HL-60 (cell line): Measurements from ENCODE around the gene PDK1.
"Not testable (repeated sequence)": the region's sequence is repeated elsewhere in the genome, so short reads cannot be mapped to it uniquely, and the experiment has no call there.

Experiments used
- DNase-seq, 2 experiments: peaks; one replicate each; pipeline ENCODE4 v3.0.0-alpha.2; 2010 to 2020; ENCODE audit warnings: low read depth in 1 of 2, low spot score in 1 of 2
- H3K27ac ChIP-seq: fragments of 250-450 bp; sonication (Bioruptor Pico); replicated peaks from 2 replicates; pipeline ENCODE4 v1.5.1; 2020; ENCODE audit warnings: mild to moderate bottlenecking, moderate library complexity
- H3K27me3 ChIP-seq: fragments of 250-450 bp; sonication (Bioruptor Pico); 2 replicates; pipeline ENCODE4 v1.5.1; 2021; ENCODE audit warnings: mild to moderate bottlenecking, moderate library complexity; ENCODE audit not compliant: insufficient read depth, poor library complexity, severe bottlenecking
- H3K4me3 ChIP-seq: replicated peaks from 2 replicates; pipeline ENCODE4 v1.5.1; 2011; ENCODE audit warnings: mild to moderate bottlenecking, control low read depth, low read length; ENCODE audit not compliant: insufficient read depth
- CTCF ChIP-seq: IDR thresholded peaks from one replicate; pipeline ENCODE4 v1.5.1; 2011; ENCODE audit warnings: low read length, control low read depth, inconsistent platforms; ENCODE audit not compliant: insufficient read depth
- GABPA ChIP-seq: IDR thresholded peaks from 2 replicates; pipeline ENCODE4 v1.6.1; 2012; ENCODE audit warnings: low read depth
- POLR2AphosphoS5 ChIP-seq: IDR thresholded peaks from 2 replicates; pipeline ENCODE4 v1.6.1; 2012; ENCODE audit warnings: low read depth
- REST ChIP-seq: IDR thresholded peaks from 2 replicates; pipeline ENCODE4 v1.6.1; 2012; ENCODE audit warnings: low read depth; ENCODE audit not compliant: insufficient replicate concordance
- SPI1 ChIP-seq: IDR thresholded peaks from 2 replicates; pipeline ENCODE4 v1.6.1; 2012; ENCODE audit warnings: low read depth, mild to moderate bottlenecking, borderline replicate concordance

The PDK1 gene

GRCh38 chr2:172525601-172526000 lies 30.3 kb upstream of the PDK1 start:
- no peak overlapping the region for H3K27ac ChIP-seq
- no peak for DNase-seq
- H3K4me3 ChIP-seq: no peak overlapping the region
- H3K27me3 ChIP-seq: no peaks in the 10 kb centered on the region
- no peak for TF ChIP-seq CTCF
- no peak for TF ChIP-seq SPI1
- no peak for TF ChIP-seq GABPA
- TF ChIP-seq POLR2AphosphoS5: no peak
- no peak for TF ChIP-seq REST

GRCh38 chr2:172531309-172531708 lies 24.6 kb upstream of the PDK1 start:
- TF ChIP-seq GABPA (no peak), SPI1 (no peak), POLR2AphosphoS5 (no peak), REST (no peak), CTCF (no peak)
- H3K4me3 ChIP-seq: no peak overlapping the region
- no peak for DNase-seq
- no peaks in the 10 kb centered on the region for H3K27me3 ChIP-seq
- no peak overlapping the region for H3K27ac ChIP-seq

- not testable (repeated sequence) for H3K27me3 ChIP-seq, DNase-seq, H3K4me3 ChIP-seq, H3K27ac ChIP-seq
These were observed 23.4 kb upstream of the PDK1 start for GRCh38 chr2:172532461-172532860.

DNA sequence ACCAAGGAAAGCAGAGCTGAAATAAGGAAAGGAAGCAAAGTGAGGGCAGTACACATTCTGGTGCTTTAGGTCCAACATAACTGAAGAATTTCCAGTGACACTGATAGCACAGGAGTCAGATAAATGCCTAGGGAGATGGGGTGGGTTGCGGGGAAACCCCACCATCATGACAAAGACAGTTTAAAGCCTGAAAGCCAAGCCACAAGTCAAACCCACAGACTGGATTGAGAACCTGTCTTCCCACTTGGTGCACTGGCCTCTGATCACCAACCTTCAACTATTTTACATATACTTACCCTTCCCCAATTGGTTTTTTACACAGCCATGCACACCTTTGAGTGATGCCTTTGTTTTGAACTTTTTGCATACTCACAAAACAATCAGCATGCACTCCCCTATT lies 22.2 kb upstream of the PDK1 start:
- no peak overlapping the region for H3K4me3 ChIP-seq
- H3K27me3 ChIP-seq: no peaks in the 10 kb centered on the region
- no peak for DNase-seq
- H3K27ac ChIP-seq: no peak overlapping the region
- TF ChIP-seq SPI1: no peak
- TF ChIP-seq POLR2AphosphoS5: no peak
- TF ChIP-seq GABPA: no peak
- TF ChIP-seq REST: no peak
- no peak for TF ChIP-seq CTCF
